ENCODE results near the gene MOGAT2.

Gene MOGAT2

GRCh38 chr11:75781296-75781695 is 63.7 kb downstream of the MOGAT2 start:
- DNase-seq: no peak

GRCh38 chr11:75781831-75782230 is 64.2 kb downstream of the MOGAT2 start:
- no peak for DNase-seq
